Germinal center (tissue), 1 donor: ENCODE measurements around the gene FSTL4.

ENCODE experiments used
- DNase-seq: peaks from one replicate; pipeline ENCODE4 v3.0.0; 2012; ENCODE audit warnings: mixed read lengths, low spot score

Gene FSTL4

DNA sequence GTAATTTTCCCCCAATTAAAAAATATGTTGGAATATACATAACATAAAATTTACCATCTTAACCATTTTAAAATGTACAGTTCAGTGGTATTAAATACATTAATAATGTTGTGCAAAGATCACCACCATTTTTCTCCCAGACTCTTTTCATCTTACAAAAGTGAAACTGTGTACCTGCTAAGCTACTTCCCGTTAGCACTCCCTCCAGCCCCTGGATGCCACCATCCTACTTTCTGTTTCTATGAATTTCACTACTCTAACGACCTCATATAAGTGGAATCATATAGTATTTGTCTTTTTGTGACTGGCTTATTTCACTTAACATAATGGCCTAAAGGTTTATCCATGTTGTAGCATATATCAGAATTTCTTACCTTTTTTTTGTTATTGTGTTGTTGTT lies 447.6 kb downstream of the FSTL4 start:
- DNase-seq, result no peak

- no peak for DNase-seq
Observed at GRCh38 chr5:133163839-133164238, 448.5 kb downstream of the FSTL4 start.

DNA sequence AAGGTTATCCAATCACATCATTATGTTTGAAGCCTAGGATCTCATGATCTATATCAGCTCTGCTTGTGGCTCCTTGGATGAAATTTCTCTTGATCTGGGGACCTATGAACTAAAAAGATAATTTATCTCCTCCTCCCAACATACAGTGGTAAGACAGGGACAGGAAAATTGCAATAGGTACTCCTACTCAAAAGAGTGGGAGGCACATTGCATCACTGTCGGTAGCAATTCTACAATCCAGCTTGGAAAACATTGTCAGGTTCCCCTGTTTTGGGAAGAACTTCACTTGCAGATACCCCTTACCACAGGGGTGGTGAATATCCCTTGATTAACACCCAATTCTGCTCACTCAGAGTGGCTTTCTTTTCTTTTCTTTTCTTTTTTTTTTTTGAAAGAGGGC lies 452.8 kb downstream of the FSTL4 start:
- DNase-seq, result no peak

DNA sequence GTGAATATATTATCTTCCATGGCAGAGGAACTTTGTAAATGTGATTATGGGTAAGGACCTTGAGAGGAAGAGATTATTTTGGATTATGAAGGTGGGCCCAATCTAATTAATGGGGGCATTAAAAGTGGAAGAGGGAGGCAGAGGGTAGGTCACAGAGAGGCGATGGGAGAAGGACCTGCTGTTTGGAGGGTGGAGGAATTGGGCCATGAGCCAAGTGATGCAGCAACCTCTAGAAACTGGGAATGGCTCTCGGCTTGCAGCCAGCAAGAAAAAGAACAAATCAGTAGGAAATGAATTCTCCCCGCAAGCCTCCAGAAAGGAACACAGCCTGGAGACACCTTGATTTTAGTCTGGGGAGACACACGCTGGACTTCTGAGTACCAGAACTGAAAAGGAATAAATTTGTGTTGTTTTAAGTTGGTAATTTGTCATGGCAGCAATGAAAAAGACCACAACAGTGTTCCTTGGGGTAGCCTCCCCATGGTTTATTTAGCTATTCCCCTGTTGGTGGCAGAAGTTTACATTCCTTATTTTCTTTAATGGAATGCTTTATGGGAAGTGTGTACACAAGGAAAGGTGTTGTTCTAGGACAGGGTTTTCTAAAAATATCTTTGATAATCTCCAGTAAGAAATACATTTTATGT lies 456.9 kb downstream of the FSTL4 start:
- DNase-seq, result no peak

DNA sequence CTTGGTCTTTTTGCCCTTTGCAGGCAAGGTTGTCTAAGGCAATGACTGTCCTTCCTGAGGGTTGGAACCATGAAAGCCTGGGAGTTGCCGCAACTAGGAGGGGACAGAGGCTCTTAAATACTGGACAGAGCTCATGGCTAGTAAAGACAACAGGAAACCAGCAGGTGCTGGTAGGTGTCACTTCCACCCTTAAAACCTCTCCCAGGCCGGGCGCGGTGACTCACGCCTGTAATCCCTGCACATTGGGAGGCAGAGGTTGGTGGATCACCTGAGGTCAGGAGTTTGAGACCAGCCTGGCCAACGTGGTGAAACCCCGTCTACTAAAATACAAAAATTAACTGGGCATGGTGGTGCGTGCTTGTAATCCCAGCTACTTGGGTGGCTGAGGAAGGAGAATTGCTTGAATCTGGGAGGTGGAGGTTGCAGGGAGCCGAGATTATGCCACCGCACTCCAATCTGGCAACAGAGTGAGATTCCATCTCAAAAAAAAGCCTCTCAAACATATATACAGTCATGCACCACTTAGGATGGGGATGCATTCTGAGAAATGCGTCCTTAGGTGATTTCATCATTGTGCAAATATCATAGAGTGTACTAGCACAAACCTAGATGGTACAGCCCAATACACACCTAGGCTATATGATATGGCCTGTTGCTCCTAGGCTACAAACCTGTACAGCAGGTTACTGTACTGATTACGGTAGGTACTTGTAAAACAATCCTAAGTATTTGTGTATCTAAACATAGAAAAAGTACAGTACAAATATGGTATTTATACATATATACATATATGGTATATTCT lies 457.9 kb downstream of the FSTL4 start:
- no peak for DNase-seq

- DNase-seq, result no peak
Observed at GRCh38 chr5:133150909-133151544, 461.3 kb downstream of the FSTL4 start.

DNA sequence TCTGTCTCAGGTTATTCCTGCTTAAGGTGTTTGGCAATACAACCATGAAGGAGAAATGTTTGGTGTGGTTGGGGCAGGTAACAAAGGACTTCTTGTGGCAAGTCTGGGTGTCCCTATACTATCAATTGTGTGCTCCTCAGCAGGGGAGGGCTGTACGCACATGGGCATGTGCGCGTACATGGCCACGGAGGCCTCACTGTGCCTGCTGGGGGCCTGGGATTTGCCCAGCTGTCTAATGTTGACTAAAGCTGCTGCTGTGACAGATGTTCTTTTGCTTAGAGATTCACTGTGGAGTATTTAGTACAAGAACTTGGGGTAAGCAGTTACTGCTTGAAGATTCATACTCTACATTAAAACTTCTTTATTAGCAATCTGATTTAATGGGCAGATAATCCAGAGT lies 463.0 kb downstream of the FSTL4 start:
- DNase-seq, result no peak

DNA sequence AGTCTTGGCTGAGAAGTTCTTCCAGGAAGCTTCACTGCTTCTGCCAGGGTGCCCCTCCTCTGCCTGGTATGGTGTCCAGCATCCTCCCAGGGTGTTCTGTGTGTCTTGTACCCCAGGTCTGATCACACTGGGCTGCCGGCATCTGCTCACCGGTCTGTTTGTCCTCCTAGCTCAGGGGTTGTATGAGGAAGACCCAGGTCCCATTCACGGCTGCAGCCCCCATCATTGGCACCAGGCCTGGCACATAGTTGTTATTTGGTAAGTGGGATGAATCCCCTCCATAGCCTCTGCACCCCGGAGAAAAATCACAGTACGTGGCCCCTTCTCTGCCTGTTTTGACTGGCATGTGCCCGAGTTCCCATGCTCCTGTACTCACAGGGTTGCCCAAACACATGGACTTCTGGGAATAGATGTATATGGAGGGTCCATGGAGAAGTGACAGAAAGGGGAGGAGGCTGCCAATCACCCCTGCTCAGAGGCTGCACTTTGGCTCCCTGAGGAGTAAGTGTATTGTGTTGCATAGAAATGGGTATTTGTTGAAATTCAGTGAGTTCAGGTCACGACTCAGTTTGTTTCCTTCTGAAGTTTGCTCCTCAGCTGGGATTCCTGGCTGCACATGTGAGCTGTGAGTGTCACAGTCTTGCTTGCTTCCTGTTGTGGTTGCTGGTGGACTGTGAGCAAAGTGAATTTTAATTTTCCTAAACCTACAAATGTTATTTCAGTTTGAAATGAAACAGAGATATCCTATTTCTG lies 464.4 kb downstream of the FSTL4 start:
- no peak for DNase-seq

- no peak for DNase-seq
Observed at GRCh38 chr5:133147411-133147810, 464.9 kb downstream of the FSTL4 start.
